Sigmoid colon (tissue), 7 donors: ENCODE results near the gene DAGLA. TPM values are rescaled to one million over a fixed set of nuclear protein-coding genes. Genes with fewer than 3 reads are reported as not detected.
A peak's percentile ranks its signal among the peaks of the same experiment; 100 is the strongest.

ENCODE experiments used
- DNase-seq: peaks from one replicate; pipeline ENCODE4 v3.0.0-alpha.2; 2019
- H3K27ac ChIP-seq, 4 donors: fragments of 200-600 bp; sonication (generic); one replicate each; pipeline ENCODE4 v1.5.1; 2016 to 2019; ENCODE audit warnings: mild to moderate bottlenecking in 1 of 4
- H3K27me3 ChIP-seq, 3 donors: fragments of 200-600 bp; sonication (generic); one replicate each; pipeline ENCODE4 v1.5.1; 2019; ENCODE audit warnings: mild to moderate bottlenecking in 1 of 3
- H3K36me3 ChIP-seq, 4 donors: fragments of 200-600 bp; sonication (generic); one replicate each; pipeline ENCODE4 v1.5.1; 2016 to 2019
- H3K4me1 ChIP-seq, 4 donors: fragments of 200-600 bp; sonication (generic); one replicate each; pipeline ENCODE4 v1.5.1; 2017 to 2019
- H3K4me3 ChIP-seq, 4 donors: fragments of 200-600 bp; sonication (generic); one replicate each; pipeline ENCODE4 v1.5.1; 2017 to 2019; ENCODE audit warnings: mild to moderate bottlenecking in 2 of 4, moderate library complexity in 1 of 4
- H3K9me3 ChIP-seq, 4 donors: fragments of 200-600 bp in 3 of 4; sonication (generic) in 3 of 4; one replicate each; pipeline versions ENCODE4 v1.5.1 to v1.6.1; 2013 to 2019
- EP300 ChIP-seq, 4 donors: sonication (generic); formaldehyde crosslinking; IDR thresholded peaks; one replicate each; pipeline ENCODE4 v1.6.1; 2017; ENCODE audit warnings: antibody characterized with exemption in 4 of 4
- POLR2A ChIP-seq, 2 donors: fragments of 450-650 bp; IDR thresholded peaks; one replicate each; pipeline ENCODE4 v1.6.1; 2016; ENCODE audit warnings: antibody characterized with exemption in 2 of 2, mild to moderate bottlenecking in 2 of 2, moderate library complexity in 2 of 2
- POLR2AphosphoS5 ChIP-seq, 4 donors: sonication (generic); formaldehyde crosslinking; IDR thresholded peaks; one replicate each; pipeline ENCODE4 v1.6.1; 2017; ENCODE audit warnings: antibody characterized with exemption in 4 of 4
- WGBS, 2 donors: extraction: QIAGEN DNeasy Blood & Tissue Kit; methylation state at CpG; one replicate each; pipeline ENCODE4 v1.1.7; 2013; 5-methylcytosine and 5-hydroxymethylcytosine counted together
- intact Hi-C: fragments of 100-400 bp; cut with DNase I; formaldehyde crosslinking; loops from one replicate; pipeline ENCODE4 v1.15.1; 2023
- polyA plus RNA-seq, 3 donors: library from polyadenylated mRNA; stranded (reverse); fragments of 200-250 nt; gene quantifications; one replicate each; pipeline ENCODE4 v1.2.3, GENCODE V29; 2013
- total RNA-seq, 4 donors: library from RNA; depleted of rRNA; stranded (reverse); fragments of >200 nt; gene quantifications; one replicate each; pipeline ENCODE4 v1.1.0, GENCODE V29; 2016
- TF ChIP-seq, protein P1 (sequence below), 4 experiments: fragments of 450-650 bp in 3 of 4; fragments of 200-600 bp in 1 of 4; IDR thresholded peaks; one replicate each; pipeline ENCODE4 v1.5.1; 2016 to 2019; ENCODE audit warnings: antibody characterized with exemption in 4 of 4, mild to moderate bottlenecking in 3 of 4, moderate library complexity in 2 of 4
- donor health status: healthy with polysubstance abuse.
- donor health status: Bipolar disorder and iron deficiency.
- donor health status: healthy.

DAGLA gene
- total and polyA plus RNA-seq, 7 donors = 1.8 to 6.2 (median 2.1) TPM

DNA sequence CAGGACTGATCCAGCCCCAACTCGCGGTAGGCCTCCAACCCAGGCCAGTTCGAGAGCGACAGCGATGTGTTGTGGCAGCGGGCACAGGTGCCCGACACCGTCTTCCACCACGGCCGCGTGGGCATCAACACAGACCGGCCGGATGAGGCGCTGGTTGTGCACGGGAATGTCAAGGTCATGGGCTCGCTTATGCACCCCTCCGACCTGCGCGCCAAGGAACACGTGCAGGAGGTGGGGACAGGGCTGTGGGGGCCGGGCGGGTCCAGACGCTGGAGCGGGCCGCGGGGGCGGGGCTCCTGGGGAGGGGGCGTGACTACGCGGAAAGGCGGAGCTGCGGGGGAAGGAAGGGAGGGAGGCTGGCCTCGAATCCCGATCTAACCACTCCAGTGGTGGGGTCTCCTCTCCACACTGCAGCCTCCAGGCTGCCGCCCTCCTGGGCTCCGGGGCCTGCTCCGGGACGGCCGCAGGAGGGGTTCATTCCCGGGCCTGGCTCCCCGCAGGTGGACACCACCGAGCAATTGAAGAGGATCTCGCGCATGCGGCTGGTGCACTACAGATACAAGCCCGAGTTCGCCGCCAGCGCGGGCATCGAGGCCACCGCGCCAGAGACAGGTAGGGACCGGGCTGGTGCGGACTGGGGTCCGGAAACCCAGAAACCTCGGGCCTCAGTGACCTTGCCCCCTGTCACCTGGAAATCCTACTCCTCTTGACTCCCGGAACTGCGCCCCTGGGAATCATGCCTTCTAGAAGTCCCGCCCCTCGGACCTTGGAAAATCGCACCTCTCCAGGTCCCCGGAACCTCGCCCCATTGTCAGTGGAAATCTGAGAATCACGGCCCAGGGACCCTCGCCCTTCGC lies 97.3 kb downstream of the DAGLA start:
- Histone ChIP-seq H3K36me3 (no peaks in the 10 kb centered on the region), H3K4me3 (peak overlapping the region in 2 of 4 donors; percentile 16 to 18), H3K9me3 (no peaks in the 10 kb centered on the region), H3K27ac (no peak overlapping the region), H3K27me3 (peaks cover 0 to 9% (median 0%) of the 10 kb centered on the region in 3 donors), H3K4me1 (peaks cover 0 to 11% (median 9%) of the 10 kb centered on the region in 4 donors)
- WGBS, 2 donors = 48 to 77% methylated on average over 67 of the region's 67 CpGs
- DNase-seq = no peak
- intact Hi-C loops = no loop called here
- no peak for TF ChIP-seq POLR2AphosphoS5 (IDR thresholded peaks at IDR 0.05)
- TF ChIP-seq EP300 (IDR thresholded peaks at IDR 0.05) = no peak
- no peak for TF ChIP-seq POLR2A (IDR thresholded peaks at IDR 0.05)
- TF ChIP-seq, protein P1, sequence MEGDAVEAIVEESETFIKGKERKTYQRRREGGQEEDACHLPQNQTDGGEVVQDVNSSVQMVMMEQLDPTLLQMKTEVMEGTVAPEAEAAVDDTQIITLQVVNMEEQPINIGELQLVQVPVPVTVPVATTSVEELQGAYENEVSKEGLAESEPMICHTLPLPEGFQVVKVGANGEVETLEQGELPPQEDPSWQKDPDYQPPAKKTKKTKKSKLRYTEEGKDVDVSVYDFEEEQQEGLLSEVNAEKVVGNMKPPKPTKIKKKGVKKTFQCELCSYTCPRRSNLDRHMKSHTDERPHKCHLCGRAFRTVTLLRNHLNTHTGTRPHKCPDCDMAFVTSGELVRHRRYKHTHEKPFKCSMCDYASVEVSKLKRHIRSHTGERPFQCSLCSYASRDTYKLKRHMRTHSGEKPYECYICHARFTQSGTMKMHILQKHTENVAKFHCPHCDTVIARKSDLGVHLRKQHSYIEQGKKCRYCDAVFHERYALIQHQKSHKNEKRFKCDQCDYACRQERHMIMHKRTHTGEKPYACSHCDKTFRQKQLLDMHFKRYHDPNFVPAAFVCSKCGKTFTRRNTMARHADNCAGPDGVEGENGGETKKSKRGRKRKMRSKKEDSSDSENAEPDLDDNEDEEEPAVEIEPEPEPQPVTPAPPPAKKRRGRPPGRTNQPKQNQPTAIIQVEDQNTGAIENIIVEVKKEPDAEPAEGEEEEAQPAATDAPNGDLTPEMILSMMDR (IDR thresholded peaks at IDR 0.05) = no peak

DNA sequence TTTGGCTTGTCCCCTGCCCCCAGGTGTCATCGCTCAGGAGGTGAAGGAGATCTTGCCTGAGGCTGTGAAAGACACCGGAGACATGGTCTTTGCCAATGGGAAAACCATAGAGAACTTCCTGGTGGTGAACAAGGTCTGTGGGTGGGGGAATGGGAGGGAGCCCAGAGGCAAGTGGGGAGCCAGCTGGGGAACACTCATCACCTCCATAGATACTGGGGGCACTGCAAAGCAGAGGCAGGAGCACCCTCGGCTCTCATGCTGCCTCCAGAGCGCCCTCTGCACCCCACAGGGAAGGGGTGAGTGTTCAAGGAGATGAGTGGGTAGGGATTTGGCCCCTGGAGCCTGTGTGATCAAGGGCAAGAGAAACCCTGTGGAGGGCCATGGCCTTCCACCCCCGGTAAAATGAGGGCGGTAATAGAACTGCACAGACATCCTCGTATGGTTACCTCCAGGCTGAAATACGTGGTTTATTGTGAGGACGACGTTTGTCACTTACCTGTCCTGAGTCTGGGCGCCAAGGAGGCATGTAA lies 98.2 kb downstream of the DAGLA start:
- H3K27me3 ChIP-seq = peaks cover 0 to 9% (median 0%) of the 10 kb centered on the region in 3 donors
- intact Hi-C loops = no loop called here
- H3K36me3 ChIP-seq = peaks cover 0 to 5% (median 0%) of the 10 kb centered on the region in 4 donors
- DNase-seq = no peak
- peaks cover 0 to 11% (median 9%) of the 10 kb centered on the region in 4 donors for H3K4me1 ChIP-seq
- 86 to 89% methylated on average over 11 of the region's 11 CpGs for WGBS, 2 donors
- H3K27ac ChIP-seq = no peak overlapping the region
- no peaks in the 10 kb centered on the region for H3K9me3 ChIP-seq
- TF ChIP-seq POLR2A (IDR thresholded peaks at IDR 0.05) (no peak), EP300 (IDR thresholded peaks at IDR 0.05) (no peak), POLR2AphosphoS5 (IDR thresholded peaks at IDR 0.05) (no peak)
- TF ChIP-seq, protein P1 (IDR thresholded peaks at IDR 0.05) = no peak
- H3K4me3 ChIP-seq = no peak overlapping the region

- Histone ChIP-seq H3K9me3 (no peaks in the 10 kb centered on the region), H3K4me1 (peaks cover 0 to 11% (median 9%) of the 10 kb centered on the region in 4 donors), H3K4me3 (no peak overlapping the region), H3K27ac (no peak overlapping the region), H3K36me3 (peaks cover 0 to 8% (median 0%) of the 10 kb centered on the region in 4 donors), H3K27me3 (peaks cover 0 to 9% (median 0%) of the 10 kb centered on the region in 3 donors)
- intact Hi-C loops = no loop called here
- WGBS, 2 donors = 91% methylated on average over 24 of the region's 24 CpGs
- TF ChIP-seq EP300 (IDR thresholded peaks at IDR 0.05) (no peak), POLR2AphosphoS5 (IDR thresholded peaks at IDR 0.05) (no peak), POLR2A (IDR thresholded peaks at IDR 0.05) (no peak)
- TF ChIP-seq, protein P1 (IDR thresholded peaks at IDR 0.05) = no peak
- no peak for DNase-seq
These were observed 98.9 kb downstream of the DAGLA start for GRCh38 chr11:61778920-61779650.

- Histone ChIP-seq H3K4me1 (peaks cover 0 to 11% (median 9%) of the 10 kb centered on the region in 4 donors), H3K27me3 (peaks cover 0 to 9% (median 0%) of the 10 kb centered on the region in 3 donors), H3K27ac (no peak overlapping the region), H3K9me3 (no peaks in the 10 kb centered on the region), H3K36me3 (peaks cover 0 to 16% (median 2%) of the 10 kb centered on the region in 4 donors), H3K4me3 (no peak overlapping the region)
- intact Hi-C loops = no loop called here
- DNase-seq = no peak
- WGBS, 2 donors = 90 to 91% methylated on average over 14 of the region's 14 CpGs
- no peak for TF ChIP-seq POLR2A (IDR thresholded peaks at IDR 0.05)
- TF ChIP-seq, protein P1 (IDR thresholded peaks at IDR 0.05) = no peak
- no peak for TF ChIP-seq POLR2AphosphoS5 (IDR thresholded peaks at IDR 0.05)
- TF ChIP-seq EP300 (IDR thresholded peaks at IDR 0.05) = no peak
These were observed 99.7 kb downstream of the DAGLA start for GRCh38 chr11:61779666-61780525.
